ENCODE data around the gene SKI.

Gene SKI

GRCh38 chr1:2300004-2300771, 72.1 kb downstream of the SKI start:
- no peak for DNase-seq
- intact Hi-C loops (cut with DNase I), result no loop called here

GRCh38 chr1:2300851-2301606, 72.9 kb downstream of the SKI start:
- DNase-seq, result peak in 6 of 10 donors; percentile 46 to 94 (median 56)
- intact Hi-C loops (cut with DNase I), result no loop called here

- intact Hi-C loops (cut with DNase I), result no loop called here
- no peak for DNase-seq
These were observed 73.6 kb downstream of the SKI start for GRCh38 chr1:2301607-2302291.

GRCh38 chr1:2302292-2302925, 74.3 kb downstream of the SKI start:
- no peak for DNase-seq
- intact Hi-C loops (cut with DNase I), result no loop called here

- DNase-seq, result no peak
- intact Hi-C loops (cut with DNase I), result no loop called here
These were observed 75.1 kb downstream of the SKI start for GRCh38 chr1:2303016-2303775.

GRCh38 chr1:2303781-2304180, 75.7 kb downstream of the SKI start:
- DNase-seq, result no peak
- intact Hi-C loops (cut with DNase I), result no loop called here

GRCh38 chr1:2304282-2304681, 76.2 kb downstream of the SKI start:
- no peak for DNase-seq
- intact Hi-C loops (cut with DNase I), result no loop called here

- peak in 8 of 10 donors; percentile 58 to 96 (median 81) for DNase-seq
- intact Hi-C loops (cut with DNase I), result no loop called here
These were observed 77.0 kb downstream of the SKI start for GRCh38 chr1:2304921-2305681.

GRCh38 chr1:2306151-2306978, 78.2 kb downstream of the SKI start:
- intact Hi-C loops (cut with DNase I), result no loop called here
- DNase-seq, result no peak

GRCh38 chr1:2307064-2307605, 79.0 kb downstream of the SKI start:
- intact Hi-C loops (cut with DNase I), result no loop called here
- no peak for DNase-seq

- intact Hi-C loops (cut with DNase I), result no loop called here
- no peak for DNase-seq
These were observed 79.9 kb downstream of the SKI start for GRCh38 chr1:2307972-2308371.

- intact Hi-C loops (cut with DNase I), result no loop called here
- no peak for DNase-seq
These were observed 80.7 kb downstream of the SKI start for GRCh38 chr1:2308844-2309243.

GRCh38 chr1:2310332-2311183, 82.4 kb downstream of the SKI start:
- intact Hi-C loops (cut with DNase I), result loop anchor here (5.0 to 10.0 kb wide), 2 partner anchors 78 to 116 kb away; partner anchors contain the start of gene FAAP20

GRCh38 chr1:2311184-2312032, 83.3 kb downstream of the SKI start:
- DNase-seq, result peak in 1 of 10 donors; percentile 44
- intact Hi-C loops (cut with DNase I), result loop anchor here (5.0 to 10.0 kb wide), 2 partner anchors 79 to 117 kb away; partner anchors contain the start of gene FAAP20

More at GRCh38 chr1:2310332-2311183, 82.4 kb downstream of the SKI start:
- no peak for DNase-seq

- DNase-seq, result no peak
- intact Hi-C loops (cut with DNase I), result loop anchor here (5.0 to 10.0 kb wide), 2 partner anchors 80 to 117 kb away; partner anchors contain the start of gene FAAP20
These were observed 84.0 kb downstream of the SKI start for GRCh38 chr1:2312160-2312514.
